Measurements from ENCODE around the gene MS4A13. TPM values are rescaled to one million over a fixed set of nuclear protein-coding genes. Genes with fewer than 3 reads are reported as not detected.

The MS4A13 gene
- total RNA-seq, 8 experiments from 2014 or later = not detected

DNA sequence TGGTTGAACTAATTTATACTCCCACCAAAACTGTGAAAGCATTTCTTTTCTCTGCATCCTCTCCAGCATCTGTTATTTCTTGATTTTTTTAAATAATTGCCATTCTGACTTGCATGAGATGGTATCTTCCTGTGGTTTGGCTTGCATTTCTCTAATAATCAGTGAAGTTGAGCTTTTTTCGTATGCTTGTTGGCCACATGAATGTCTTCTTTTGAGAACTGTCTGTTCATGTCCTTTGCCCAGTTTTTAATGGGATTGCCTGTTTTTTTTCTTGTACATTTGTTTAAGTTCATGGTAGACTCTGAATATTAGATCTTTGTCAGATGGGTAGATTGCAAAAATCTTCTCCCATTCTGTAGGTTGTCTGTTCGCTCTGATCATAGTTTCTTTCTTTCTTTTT, 46.1 kb downstream of the MS4A13 start:
- 0 to 83% (median 27%) methylated on average over 1 to 2 of the region's 2 CpGs; no CpG with 5 or more reads in 1 of the 10 experiments for WGBS, 10 experiments
- Histone ChIP-seq H3K27ac (no peak overlapping the region), H3K4me3 (no peak overlapping the region), H3K4me1 (replicated peaks in 1 of 2) (no peaks in the 10 kb centered on the region)
- ATAC-seq (replicated peaks in 6 of 8) = no peak
- in situ Hi-C loops (cut with MboI; ENCODE audit: low pct_unique_long_range_greater_than_20kb in 2 of 9, low sequenced_read_pairs in 9 of 9, unreplicated experiment in 9 of 9) = no loop called here

DNA sequence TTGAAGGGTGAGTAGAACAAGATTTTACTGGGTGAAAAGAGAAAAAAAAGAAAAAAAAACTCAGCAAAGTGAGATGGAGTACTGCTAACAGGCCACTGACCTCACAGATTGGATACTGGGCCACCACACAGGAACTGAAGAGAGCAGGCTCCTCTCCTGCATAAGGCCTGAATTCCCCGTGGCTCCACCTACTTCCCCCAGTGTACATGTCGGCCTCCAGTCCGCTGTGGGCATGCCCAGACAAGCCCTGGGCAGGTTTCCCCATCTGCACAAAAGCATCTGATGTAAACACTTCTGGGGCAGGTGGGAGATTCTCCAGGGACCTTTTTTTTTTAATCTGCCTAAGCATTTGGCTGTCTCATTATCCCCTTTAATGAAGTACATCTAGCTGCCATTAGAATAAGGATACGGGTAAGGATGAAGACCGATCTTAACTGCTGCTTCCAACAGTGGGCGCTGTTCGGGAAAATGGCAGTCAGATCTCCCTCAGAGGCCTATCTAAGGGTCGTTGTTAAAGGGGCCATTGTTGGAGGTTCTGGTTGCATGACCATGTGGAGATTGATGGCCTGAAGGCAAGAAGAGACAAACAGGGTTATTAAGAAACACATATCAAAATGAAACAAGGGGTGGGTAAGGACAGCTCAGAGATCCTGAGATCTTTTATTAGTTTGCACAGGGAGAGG, 48.5 kb downstream of the MS4A13 start:
- Histone ChIP-seq H3K4me1 (replicated peaks in 1 of 2) (no peaks in the 10 kb centered on the region), H3K4me3 (no peak overlapping the region), H3K27ac (no peak overlapping the region)
- in situ Hi-C loops (cut with MboI; ENCODE audit: low pct_unique_long_range_greater_than_20kb in 2 of 9, low sequenced_read_pairs in 9 of 9, unreplicated experiment in 9 of 9) = no loop called here
- ATAC-seq (replicated peaks in 6 of 8) = peak in 3 of 8 experiments; percentile 19 to 94 (median 60)
- WGBS, 10 experiments = 0 to 92% (median 58%) methylated on average over 1 to 6 of the region's 8 CpGs; no CpG with 5 or more reads in 1 of the 10 experiments

DNA sequence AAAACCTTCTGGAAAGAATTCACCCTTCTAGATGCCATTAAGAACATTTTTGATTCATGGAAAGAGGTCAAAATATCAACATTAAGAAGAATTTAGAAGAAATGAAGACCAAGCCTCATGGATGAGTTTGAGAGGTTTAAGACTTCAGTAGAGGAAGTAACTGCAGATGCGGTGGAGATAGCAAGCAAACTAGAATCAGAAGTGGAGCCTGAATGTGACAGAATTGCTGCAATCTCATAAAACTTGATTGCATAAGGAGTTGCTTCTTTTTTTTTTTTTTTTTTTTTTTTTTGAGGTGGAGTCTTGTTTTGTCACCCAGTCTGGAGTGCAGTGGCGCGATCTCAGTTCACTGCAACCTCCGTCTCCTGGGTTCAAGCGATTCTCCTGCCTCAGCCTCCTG, 51.6 kb downstream of the MS4A13 start:
- Histone ChIP-seq H3K4me1 (replicated peaks in 1 of 2) (no peaks in the 10 kb centered on the region), H3K27ac (no peak overlapping the region), H3K4me3 (no peak overlapping the region)
- in situ Hi-C loops (cut with MboI; ENCODE audit: low pct_unique_long_range_greater_than_20kb in 2 of 9, low sequenced_read_pairs in 9 of 9, unreplicated experiment in 9 of 9) = no loop called here
- 36 to 100% (median 80%) methylated on average over 1 to 5 of the region's 5 CpGs; no CpG with 5 or more reads in 5 of the 10 experiments for WGBS, 10 experiments
- ATAC-seq (replicated peaks in 6 of 8) = no peak

DNA sequence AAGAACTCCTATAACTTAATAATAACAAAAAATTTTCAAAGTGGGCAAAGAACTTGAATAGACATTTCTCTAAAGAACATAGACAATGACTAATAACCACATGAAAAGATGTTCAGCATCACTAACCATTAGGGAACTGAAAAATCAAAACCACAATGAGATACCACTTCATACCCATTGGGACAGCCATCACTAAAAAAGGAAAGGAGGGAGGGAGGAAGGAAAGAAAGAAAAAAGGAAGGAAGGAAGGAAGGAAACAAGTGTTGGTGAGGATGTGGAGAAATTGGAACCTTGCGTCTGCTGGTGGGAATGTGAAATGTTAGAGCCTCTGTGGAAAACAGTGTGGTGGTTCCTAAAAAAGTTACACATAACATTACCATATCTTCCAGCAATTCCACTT, 55.8 kb downstream of the MS4A13 start:
- H3K27ac ChIP-seq = no peak overlapping the region
- WGBS, 10 experiments = 44 to 100% (median 85%) methylated on average over 1 of the region's 1 CpG; no CpG with 5 or more reads in 2 of the 10 experiments
- in situ Hi-C loops (cut with MboI; ENCODE audit: low pct_unique_long_range_greater_than_20kb in 2 of 9, low sequenced_read_pairs in 9 of 9, unreplicated experiment in 9 of 9) = no loop called here
- ATAC-seq (replicated peaks in 6 of 8) = no peak
- no peak overlapping the region for H3K4me3 ChIP-seq
- no peaks in the 10 kb centered on the region for H3K4me1 ChIP-seq (replicated peaks in 1 of 2)

DNA sequence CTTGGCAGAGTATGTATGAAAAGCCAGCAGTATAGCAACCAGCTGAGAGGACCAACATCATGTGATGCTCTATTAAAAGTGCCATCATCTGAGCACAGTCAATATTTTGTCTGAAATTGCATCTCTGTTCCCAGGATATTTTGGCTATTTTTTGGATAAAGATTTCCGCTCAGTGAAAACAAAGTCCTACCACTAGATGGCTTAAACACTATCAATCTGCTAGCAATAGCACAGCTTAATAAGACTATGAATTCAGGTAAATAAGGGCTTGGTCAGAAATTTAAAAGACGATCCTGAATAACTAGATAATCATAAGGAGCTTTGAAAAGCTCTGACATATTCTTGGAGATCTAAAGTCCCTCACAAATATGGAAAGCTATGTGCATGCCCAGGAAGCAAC, 74.4 kb downstream of the MS4A13 start:
- Histone ChIP-seq H3K4me3 (no peak overlapping the region), H3K4me1 (replicated peaks in 1 of 2) (no peaks in the 10 kb centered on the region), H3K27ac (no peak overlapping the region)
- ATAC-seq (replicated peaks in 6 of 8) = peak in 1 of 8 experiments; percentile 38
- 0 to 81% (median 69%) methylated on average over 1 to 2 of the region's 2 CpGs; no CpG with 5 or more reads in 3 of the 10 experiments for WGBS, 10 experiments
- in situ Hi-C loops (cut with MboI; ENCODE audit: low pct_unique_long_range_greater_than_20kb in 2 of 9, low sequenced_read_pairs in 9 of 9, unreplicated experiment in 9 of 9) = no loop called here

Other genes with a start within 250 kb of the MS4A13 start
- gene MS4A4A, start 234.7 kb upstream of the MS4A13 start, total RNA-seq = under 1 TPM in 2 of 8 experiments, not detected in 6; 0.14 to 0.33 TPM
- not detected for gene MS4A6E, start 188.1 kb upstream of the MS4A13 start, total RNA-seq
- 1 to 10 TPM in 1 of 8 experiments, under 1 TPM in 4, not detected in 3; 0.05 to 1.0 (median 0.24) TPM for gene MS4A7, start 136.9 kb upstream of the MS4A13 start, total RNA-seq
- under 1 TPM in 4 of 8 experiments, not detected in 4; 0.21 to 0.43 (median 0.26) TPM for gene MS4A14, start 118.9 kb upstream of the MS4A13 start, total RNA-seq
- not detected for gene MS4A5, start 85.8 kb upstream of the MS4A13 start, total RNA-seq
- 1 to 10 TPM in 1 of 8 experiments, under 1 TPM in 2, not detected in 5; 0.31 to 1.0 (median 0.90) TPM for gene MS4A1, start 59.5 kb upstream of the MS4A13 start, total RNA-seq
- under 1 TPM in 1 of 8 experiments, not detected in 7; 0.43 TPM for gene MS4A12, start 22.6 kb upstream of the MS4A13 start, total RNA-seq
- 1 to 10 TPM in 1 of 8 experiments, under 1 TPM in 1, not detected in 6; 0.43 to 5.1 TPM for gene MS4A8, start 184.2 kb downstream of the MS4A13 start, total RNA-seq
- gene MS4A18, start 209.3 kb downstream of the MS4A13 start, total RNA-seq = under 1 TPM in 1 of 8 experiments, not detected in 7; 0.19 TPM
- gene MS4A15, start 241.5 kb downstream of the MS4A13 start, total RNA-seq = under 1 TPM in 3 of 8 experiments, not detected in 5; 0.13 to 0.33 (median 0.28) TPM